Activated CD4-positive, alpha-beta T cell treated with anti-CD3 and anti-CD28 coated beads, Interleukin-2, Interleukin-4, amounts not matched to agents 100 ng/mL and 50 ng/mL, durations not matched to agents 16 hours and 8 hours (primary cell): ENCODE measurements around the gene ZCCHC18.

Source experiments
- DNase-seq: peaks from one replicate; pipeline ENCODE4 v3.0.0-alpha.2; 2020; ENCODE audit warnings: low spot score

Gene ZCCHC18

DNA sequence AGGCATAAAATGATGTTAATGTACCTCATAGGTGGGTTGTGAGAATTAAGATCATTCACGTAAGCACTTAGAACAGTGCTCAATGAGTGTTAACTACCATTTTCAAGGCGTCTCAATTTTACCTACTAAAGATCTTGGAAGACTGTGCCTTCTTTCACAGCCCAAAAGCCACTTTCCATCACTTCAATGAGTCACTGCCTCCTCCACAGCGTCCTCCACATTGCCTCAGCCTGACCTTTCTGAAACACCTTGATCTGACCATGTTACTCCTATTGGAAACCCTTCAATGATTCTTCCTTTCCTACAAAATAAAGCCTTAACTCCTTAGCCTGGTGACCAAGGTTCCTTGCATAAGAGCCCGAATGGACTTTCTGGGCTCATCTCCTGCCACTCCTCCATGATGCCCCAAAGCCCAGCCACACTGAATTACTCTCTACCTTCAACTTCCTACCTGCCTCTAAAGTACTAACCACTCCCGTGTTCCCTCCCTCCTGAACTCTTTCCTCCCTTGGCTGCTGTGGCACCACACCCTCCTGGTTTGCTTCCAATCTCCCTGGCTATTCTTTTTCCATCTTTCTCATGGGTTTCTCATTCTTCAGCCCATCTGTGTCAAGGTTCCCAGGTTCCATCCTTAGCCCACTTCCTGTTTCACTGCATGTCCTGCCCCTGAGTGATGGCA, 22.4 kb downstream of the ZCCHC18 start:
- no peak for DNase-seq

DNA sequence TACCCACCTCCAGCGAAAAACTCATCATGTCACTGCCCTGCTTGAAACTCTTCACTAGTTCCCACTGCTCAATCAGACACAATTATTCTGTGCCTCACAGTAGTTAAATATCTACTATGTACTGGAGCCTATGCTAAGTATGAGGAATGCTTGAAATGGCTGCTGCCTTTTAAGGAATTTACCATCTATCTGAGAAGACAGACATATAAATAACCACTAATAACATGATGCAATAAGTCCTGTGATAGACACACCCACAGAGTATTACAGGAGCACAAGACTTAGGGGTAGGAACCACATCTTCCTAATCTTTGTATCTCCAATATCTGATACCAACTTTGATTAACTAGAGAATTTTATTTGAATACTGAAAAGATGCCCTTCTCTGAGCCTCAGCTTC, 23.4 kb downstream of the ZCCHC18 start:
- DNase-seq: no peak

DNA sequence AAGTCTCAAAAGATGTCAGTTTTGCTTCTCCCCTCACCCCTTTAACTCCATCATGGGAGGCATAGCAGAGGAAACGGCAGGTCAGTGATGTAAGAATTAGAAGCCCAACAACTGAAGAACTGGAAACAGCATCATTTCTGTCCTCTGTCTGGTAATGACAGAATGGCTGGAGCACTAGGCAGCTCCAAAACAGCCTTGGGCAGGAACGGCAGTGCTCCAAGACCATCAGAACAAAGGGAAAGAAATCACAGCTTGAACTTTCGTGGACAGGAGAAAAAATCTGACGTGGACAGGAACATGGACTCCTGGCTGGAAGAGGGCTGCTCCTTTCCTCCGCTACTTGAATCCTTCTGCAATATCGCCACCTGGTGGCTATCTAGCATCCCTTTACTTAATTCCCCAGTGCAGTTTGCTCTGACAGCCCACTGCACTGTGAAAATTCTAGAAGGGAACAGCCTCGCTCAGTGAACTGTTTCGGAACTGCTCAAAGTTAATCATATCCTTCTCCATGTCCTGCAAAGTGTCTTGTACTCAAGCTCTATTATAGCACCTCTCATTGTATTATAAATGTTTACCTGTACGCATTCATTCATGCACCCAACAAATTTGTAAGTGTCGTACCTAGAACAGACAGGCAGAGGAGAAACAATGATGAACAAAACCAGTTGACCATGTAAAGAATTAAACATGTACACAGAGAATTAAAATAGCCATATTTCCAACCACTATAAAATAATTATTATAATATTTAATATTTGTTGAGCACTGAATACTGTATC, 24.1 kb downstream of the ZCCHC18 start:
- peak; percentile 71 for DNase-seq

DNA sequence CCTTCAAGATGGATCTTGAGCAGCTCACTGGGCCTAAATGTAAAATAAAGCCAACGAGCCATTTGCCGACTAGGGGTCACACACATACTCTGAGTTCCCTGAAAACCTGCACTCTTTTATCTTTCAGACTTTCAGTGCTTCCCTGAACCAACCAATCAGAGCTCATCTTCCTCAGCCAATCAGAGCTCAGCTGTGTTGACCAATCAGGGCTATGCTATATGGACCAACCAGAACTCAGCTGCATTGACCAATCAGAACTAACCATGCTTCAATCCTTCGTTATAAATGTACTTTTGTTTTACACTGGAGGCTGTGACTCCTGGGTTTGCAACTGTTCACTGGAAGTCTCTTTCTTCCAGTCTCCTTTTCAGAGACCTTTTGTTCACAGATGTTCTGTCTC, 25.2 kb downstream of the ZCCHC18 start:
- no peak for DNase-seq

GRCh38 chrX:104141087-104141760, 28.9 kb downstream of the ZCCHC18 start:
- DNase-seq: no peak

DNA sequence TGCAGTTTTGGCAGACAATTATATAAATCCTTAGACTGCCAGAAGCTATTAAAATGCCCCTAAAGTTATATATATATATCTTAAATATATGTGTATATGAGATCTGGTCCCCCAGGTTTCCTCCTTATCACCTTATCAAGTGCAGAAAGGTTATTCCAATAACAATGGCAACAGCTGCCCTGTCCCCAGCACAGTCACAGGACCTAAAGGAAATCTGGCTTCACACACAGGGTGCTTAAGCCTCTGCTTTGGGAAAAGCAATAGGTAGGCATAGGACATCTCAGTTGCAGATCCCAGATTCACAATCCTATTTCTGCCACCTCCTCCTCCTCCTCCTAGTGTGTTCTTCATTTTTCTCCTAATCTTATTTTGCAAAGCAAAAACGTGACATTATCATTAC, 38.7 kb downstream of the ZCCHC18 start:
- no peak for DNase-seq

- DNase-seq: peak; percentile 71
Observed at GRCh38 chrX:104156630-104157529, 44.6 kb downstream of the ZCCHC18 start, which contains the start of gene SLC25A53. SLC25A53 (minus strand) TSS chrX:104157009; CDS start chrX:104105257, 51,752 bp downstream.
